Endothelial cell of umbilical vein (primary cell): ENCODE results near the gene GPR108. TPM values are rescaled to one million over a fixed set of nuclear protein-coding genes. Genes with fewer than 3 reads are reported as not detected.
"Not testable (repeated sequence)": the region's sequence is repeated elsewhere in the genome, so short reads cannot be mapped to it uniquely, and the experiment has no call there.

Source experiments
- BruUV-seq: library from RNA; stranded (reverse); fragments of 400-500 nt; replicated peaks from 2 replicates; lab custom pipeline; 2021; lab: Mats Ljungman, UMichigan
- CTCF ChIA-PET: fragments of 300-600, 350-600 bp; sonication (Branson Sonifier 250); formaldehyde crosslinking; loops from one replicate; lab custom pipeline; 2021; ENCODE audit warnings: antibody characterized with exemption, inconsistent platforms; lab: Charles Lee
- POLR2A ChIA-PET: fragments of 300-600, 350-600 bp; sonication (Branson Sonifier 250); formaldehyde crosslinking; loops from one replicate; lab custom pipeline; 2021; ENCODE audit warnings: antibody characterized with exemption, inconsistent platforms; lab: Charles Lee
- DNase-seq: peaks from one replicate; pipeline ENCODE4 v3.0.0-alpha.2; 2011; ENCODE audit warnings: low read depth, low spot score
- FAIRE-seq: peaks from 2 replicates; lab custom pipeline; 2011; peaks lifted over from hg19 to GRCh38; lab: Jason Lieb, UNC
- H2AFZ ChIP-seq: 2 replicates; pipeline ENCODE4 v1.6.0; 2012; ENCODE audit warnings: low read depth, low read length, control low read depth, inconsistent platforms
- H3K27ac ChIP-seq: 2 replicates; pipeline ENCODE4 v1.5.1; 2011; ENCODE audit warnings: low read depth, mild to moderate bottlenecking, control low read depth, low read length, moderate library complexity; ENCODE audit not compliant: insufficient read depth
- H3K27me3 ChIP-seq, 2 experiments: 2 replicates each; pipeline versions ENCODE4 v1.6.0 to v1.6.1; 2011; ENCODE audit warnings: low read length in 2 of 2, mixed read lengths in 1 of 2; ENCODE audit not compliant: control insufficient read depth in 2 of 2, insufficient read depth in 2 of 2
- H3K36me3 ChIP-seq, 2 experiments: 2 replicates in 1 of 2; 3 replicates in 1 of 2; pipeline ENCODE4 v1.5.1; 2011; ENCODE audit warnings: low read length in 2 of 2, mild to moderate bottlenecking in 1 of 2, moderate library complexity in 1 of 2; ENCODE audit not compliant: control insufficient read depth in 2 of 2, insufficient read depth in 2 of 2; ENCODE audit errors: extremely low read depth in 1 of 2
- H3K4me1 ChIP-seq: 3 replicates; pipeline ENCODE4 v1.5.1; 2011; ENCODE audit warnings: mild to moderate bottlenecking, low read length; ENCODE audit not compliant: control insufficient read depth, insufficient read depth; ENCODE audit errors: extremely low read depth
- H3K4me2 ChIP-seq: 2 replicates; pipeline ENCODE4 v1.6.1; 2011; ENCODE audit warnings: low read length, control low read depth, mixed read lengths; ENCODE audit not compliant: insufficient read depth
- H3K4me3 ChIP-seq, 3 experiments: fragments of 200-600 bp in 1 of 3; sonication (generic), shearing (Covaris generic) in 1 of 3; replicated peaks in 1 of 3; 2 replicates each; pipeline ENCODE4 v1.5.1; 2011 to 2016; ENCODE audit warnings: control low read depth in 3 of 3, low read length in 3 of 3, mild to moderate bottlenecking in 2 of 3, inconsistent platforms in 1 of 3, low read depth in 1 of 3, moderate library complexity in 1 of 3; ENCODE audit not compliant: insufficient read depth in 1 of 3
- H3K79me2 ChIP-seq: 2 replicates; pipeline ENCODE4 v1.6.0; 2012; ENCODE audit warnings: low read length, inconsistent platforms; ENCODE audit not compliant: control insufficient read depth, insufficient read depth
- H3K9ac ChIP-seq: replicated peaks from 2 replicates; pipeline ENCODE3; 2011; ENCODE audit warnings: low read length, control low read depth; ENCODE audit not compliant: insufficient read depth; ENCODE audit errors: extremely low read depth
- H3K9me1 ChIP-seq: replicated peaks from 3 replicates; pipeline ENCODE4 v1.6.0; 2011; ENCODE audit warnings: mild to moderate bottlenecking, low read length; ENCODE audit not compliant: control insufficient read depth, insufficient read depth; ENCODE audit errors: extremely low read depth
- H3K9me3 ChIP-seq: replicated peaks from 2 replicates; pipeline ENCODE4 v1.5.1; 2012; ENCODE audit warnings: low read length, inconsistent platforms; ENCODE audit not compliant: control insufficient read depth, insufficient read depth
- H4K20me1 ChIP-seq: replicated peaks from 2 replicates; pipeline ENCODE3; 2011; ENCODE audit warnings: mild to moderate bottlenecking, low read length; ENCODE audit not compliant: control insufficient read depth, insufficient read depth; ENCODE audit errors: extremely low read depth
- CTCF ChIP-seq, 2 donors: IDR thresholded peaks; 1 replicate in 1 of 2; 2 replicates in 1 of 2; pipeline ENCODE4 v1.5.1; 2011; ENCODE audit warnings: low read length in 2 of 2, mild to moderate bottlenecking in 2 of 2, moderate library complexity in 2 of 2, control low read depth in 1 of 2, inconsistent platforms in 1 of 2, low read depth in 1 of 2; ENCODE audit not compliant: insufficient read depth in 1 of 2; ENCODE audit errors: extremely low read depth in 1 of 2
- EZH2 ChIP-seq: IDR thresholded peaks from 2 replicates; pipeline ENCODE4 v1.6.1; 2012; ENCODE audit warnings: borderline replicate concordance, low read depth, mild to moderate bottlenecking, moderate library complexity, low read length, inconsistent platforms; ENCODE audit not compliant: severe bottlenecking
- FOS ChIP-seq: IDR thresholded peaks from 2 replicates; pipeline ENCODE4 v1.6.1; 2011; ENCODE audit warnings: mild to moderate bottlenecking, low read length, moderate library complexity, borderline replicate concordance; ENCODE audit not compliant: insufficient read depth
- GATA2 ChIP-seq: IDR thresholded peaks from 2 replicates; pipeline ENCODE4 v1.7.0; 2011; ENCODE audit warnings: low read depth, mild to moderate bottlenecking, moderate library complexity, mixed read lengths, low read length; ENCODE audit not compliant: insufficient read length, insufficient read depth
- JUN ChIP-seq: IDR thresholded peaks from 2 replicates; pipeline ENCODE4 v1.6.1; 2011; ENCODE audit warnings: borderline replicate concordance, low read depth; ENCODE audit not compliant: insufficient read length, insufficient read depth
- MAX ChIP-seq: IDR thresholded peaks from 2 replicates; pipeline ENCODE4 v1.6.1; 2011; ENCODE audit not compliant: insufficient read depth, insufficient read length
- MYC ChIP-seq: IDR thresholded peaks from one replicate; pipeline ENCODE4 v1.6.1; 2011; ENCODE audit warnings: mild to moderate bottlenecking, low read depth, low read length
- POLR2AphosphoS5 ChIP-seq: IDR thresholded peaks from 2 replicates; pipeline ENCODE4 v1.6.1; 2012; ENCODE audit warnings: low read depth, mild to moderate bottlenecking, control low read depth, low read length, moderate library complexity; ENCODE audit not compliant: insufficient read depth
- dilution Hi-C: fragments of 300-500 bp; cut with MboI; formaldehyde crosslinking; loops from one replicate; pipeline ENCODE4 v1.15.0; 2019; ENCODE audit warnings: low sequenced_read_pairs; ENCODE audit not compliant: extremely low pct_ligation_motif_present
- intact Hi-C: fragments of 100-400 bp; cut with micrococcal nuclease; formaldehyde crosslinking; loops from one replicate; pipeline ENCODE4 v1.10.0; 2022
- polyA plus RNA-seq, 4 experiments: library from polyadenylated mRNA; depleted of rRNA in 3 of 4; stranded (reverse) in 3 of 4; unstranded in 1 of 4; fragments of >200 nt; gene quantifications; 2 replicates each; pipeline versions ENCODE4 v1.2.1 to v1.2.3, GENCODE V29; 2011 to 2012; ENCODE audit warnings: missing spikeins in 1 of 4
- total RNA-seq: library from RNA; stranded (reverse); gene quantifications from 2 replicates; pipeline ENCODE4 v1.2.3, GENCODE V29; 2021

Gene GPR108
- total and polyA plus RNA-seq, 2 donors (not counting 3 experiments of a cell fraction or from before 2014, with no cell fraction given): 68.5 to 80.2 TPM

DNA sequence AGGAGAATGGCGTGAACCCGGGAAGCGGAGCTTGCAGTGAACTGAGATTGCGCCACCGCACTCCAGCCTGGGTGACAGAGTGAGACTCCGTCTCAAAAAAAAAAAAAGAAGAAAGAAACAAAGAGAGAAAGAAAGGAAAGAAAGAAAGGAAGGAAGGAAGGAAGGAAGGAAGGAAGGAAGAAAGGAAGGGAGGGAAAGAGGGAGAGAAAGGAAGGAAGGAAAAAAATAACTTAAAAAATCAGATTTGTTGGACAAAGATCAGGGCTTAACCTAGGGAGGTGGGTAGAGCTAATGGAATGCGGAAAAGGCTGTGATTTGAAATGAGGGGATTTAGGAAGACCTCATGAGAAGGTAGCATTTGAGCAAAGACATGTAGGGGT lies 34.3 kb upstream of the GPR108 start:
- H3K27me3 ChIP-seq, H3K27ac ChIP-seq, H3K9me1 ChIP-seq, H2AFZ ChIP-seq, H3K4me2 ChIP-seq, FAIRE-seq, H3K79me2 ChIP-seq, dilution Hi-C loops, DNase-seq, H3K9ac ChIP-seq, H4K20me1 ChIP-seq, H3K4me3 ChIP-seq, H3K36me3 ChIP-seq, BruUV-seq, intact Hi-C loops, H3K4me1 ChIP-seq, H3K9me3 ChIP-seq: not testable (repeated sequence)
- ChIA-PET CTCF (interaction anchor here (1.0 to 4.1 kb wide), 4 partner anchors 10 to 92 kb away, joined by 3 to 21 read pairs (median 6); no protein-coding TSS in a partner anchor), POLR2A (interaction anchor here (0.7 kb wide), 1 partner anchor 46 kb away, joined by 6 read pairs; no protein-coding TSS in a partner anchor)

GRCh38 chr19:6769006-6769619 lies 31.7 kb upstream of the GPR108 start:
- POLR2A ChIA-PET: no interaction called here
- no peak for FAIRE-seq
- BruUV-seq: no TSS peak
- Histone ChIP-seq H3K4me1 (peaks cover 4% of the 10 kb centered on the region), H4K20me1 (no peaks in the 10 kb centered on the region), H3K9me3 (no peaks in the 10 kb centered on the region), H3K27me3 (peaks cover 5 to 9% of the 10 kb centered on the region in 2 experiments), H3K4me2 (no peak overlapping the region), H2AFZ (no peak overlapping the region), H3K4me3 (no peak overlapping the region), H3K36me3 (no peaks in the 10 kb centered on the region), H3K9me1 (no peaks in the 10 kb centered on the region), H3K27ac (no peak overlapping the region), H3K9ac (no peak overlapping the region), H3K79me2 (no peaks in the 10 kb centered on the region)
- TF ChIP-seq EZH2: no peak
- no peak for TF ChIP-seq MYC
- TF ChIP-seq GATA2: no peak
- TF ChIP-seq CTCF (IDR thresholded peaks at IDR 0.05; ENCODE audit: extremely low read depth in 1 of 2, insufficient read depth in 1 of 2, low read depth in 1 of 2, low read length in 2 of 2): peak; percentile 25 to 30
- TF ChIP-seq JUN: no peak
- TF ChIP-seq POLR2AphosphoS5: no peak
- TF ChIP-seq MAX: no peak
- no peak for TF ChIP-seq FOS
- intact Hi-C loops (loop anchor here (1.0 kb wide), 2 partner anchors 31 to 253 kb away; no protein-coding TSS in a partner anchor), dilution Hi-C loops (no loop called here)
- no peak for DNase-seq
- CTCF ChIA-PET: interaction anchor here (1.1 to 3.3 kb wide), 4 partner anchors 31 to 643 kb away, joined by 3 to 16 read pairs (median 4); partner anchors contain the start of gene GPR108
